CD4-positive, alpha-beta T cell treated with Interferon gamma for 1 hour (primary cell): ENCODE results near the gene CXCR6.

Experiments
- DNase-seq: peaks from one replicate; pipeline ENCODE4 v3.0.0-alpha.2; 2020

CXCR6 gene

GRCh38 chr3:45943207-45943846, at the start of gene CXCR6:
CXCR6 (plus strand) TSS chr3:45943464; CDS start chr3:45946482, 3,018 bp downstream.
- no peak for DNase-seq

- no peak for DNase-seq
Observed at GRCh38 chr3:45894015-45894414, 49.2 kb upstream of the CXCR6 start.

- no peak for DNase-seq
Observed at GRCh38 chr3:45895686-45896468, 47.4 kb upstream of the CXCR6 start.

GRCh38 chr3:45896956-45897355, 46.3 kb upstream of the CXCR6 start:
- DNase-seq = no peak

- DNase-seq = no peak
Observed at GRCh38 chr3:45904931-45905330, 38.3 kb upstream of the CXCR6 start.

GRCh38 chr3:45905755-45906154, 37.5 kb upstream of the CXCR6 start:
- DNase-seq = no peak

- no peak for DNase-seq
Observed at GRCh38 chr3:45906681-45907407, 36.4 kb upstream of the CXCR6 start.

GRCh38 chr3:45907769-45908705, 35.2 kb upstream of the CXCR6 start:
- DNase-seq = no peak

GRCh38 chr3:45908761-45909160, 34.5 kb upstream of the CXCR6 start:
- DNase-seq = no peak

- no peak for DNase-seq
Observed at GRCh38 chr3:45909542-45909941, 33.7 kb upstream of the CXCR6 start.

- no peak for DNase-seq
Observed at GRCh38 chr3:45910892-45911291, 32.4 kb upstream of the CXCR6 start.

GRCh38 chr3:45911511-45912226, 31.6 kb upstream of the CXCR6 start:
- DNase-seq = no peak

- no peak for DNase-seq
Observed at GRCh38 chr3:45912435-45912834, 30.8 kb upstream of the CXCR6 start.

GRCh38 chr3:45914362-45915058, 28.8 kb upstream of the CXCR6 start:
- no peak for DNase-seq

- no peak for DNase-seq
Observed at GRCh38 chr3:45915059-45915439, 28.2 kb upstream of the CXCR6 start.

- peak; percentile 49 for DNase-seq
Observed at GRCh38 chr3:45915518-45916231, 27.6 kb upstream of the CXCR6 start.

- no peak for DNase-seq
Observed at GRCh38 chr3:45917146-45917898, 25.9 kb upstream of the CXCR6 start.

- no peak for DNase-seq
Observed at GRCh38 chr3:45921158-45922038, 21.9 kb upstream of the CXCR6 start.

GRCh38 chr3:45922039-45922326, 21.3 kb upstream of the CXCR6 start:
- DNase-seq = no peak
